GM19397 (cell line): ENCODE measurements around the gene TDRD12.

Source experiments
- ATAC-seq: cut with Tn5 transposase; IDR thresholded peaks from one replicate; pipeline ENCODE4 v1.9.1; 2021; ENCODE audit warnings: mild to moderate bottlenecking, moderate library complexity; ENCODE audit not compliant: unreplicated experiment

The TDRD12 gene, protein sequence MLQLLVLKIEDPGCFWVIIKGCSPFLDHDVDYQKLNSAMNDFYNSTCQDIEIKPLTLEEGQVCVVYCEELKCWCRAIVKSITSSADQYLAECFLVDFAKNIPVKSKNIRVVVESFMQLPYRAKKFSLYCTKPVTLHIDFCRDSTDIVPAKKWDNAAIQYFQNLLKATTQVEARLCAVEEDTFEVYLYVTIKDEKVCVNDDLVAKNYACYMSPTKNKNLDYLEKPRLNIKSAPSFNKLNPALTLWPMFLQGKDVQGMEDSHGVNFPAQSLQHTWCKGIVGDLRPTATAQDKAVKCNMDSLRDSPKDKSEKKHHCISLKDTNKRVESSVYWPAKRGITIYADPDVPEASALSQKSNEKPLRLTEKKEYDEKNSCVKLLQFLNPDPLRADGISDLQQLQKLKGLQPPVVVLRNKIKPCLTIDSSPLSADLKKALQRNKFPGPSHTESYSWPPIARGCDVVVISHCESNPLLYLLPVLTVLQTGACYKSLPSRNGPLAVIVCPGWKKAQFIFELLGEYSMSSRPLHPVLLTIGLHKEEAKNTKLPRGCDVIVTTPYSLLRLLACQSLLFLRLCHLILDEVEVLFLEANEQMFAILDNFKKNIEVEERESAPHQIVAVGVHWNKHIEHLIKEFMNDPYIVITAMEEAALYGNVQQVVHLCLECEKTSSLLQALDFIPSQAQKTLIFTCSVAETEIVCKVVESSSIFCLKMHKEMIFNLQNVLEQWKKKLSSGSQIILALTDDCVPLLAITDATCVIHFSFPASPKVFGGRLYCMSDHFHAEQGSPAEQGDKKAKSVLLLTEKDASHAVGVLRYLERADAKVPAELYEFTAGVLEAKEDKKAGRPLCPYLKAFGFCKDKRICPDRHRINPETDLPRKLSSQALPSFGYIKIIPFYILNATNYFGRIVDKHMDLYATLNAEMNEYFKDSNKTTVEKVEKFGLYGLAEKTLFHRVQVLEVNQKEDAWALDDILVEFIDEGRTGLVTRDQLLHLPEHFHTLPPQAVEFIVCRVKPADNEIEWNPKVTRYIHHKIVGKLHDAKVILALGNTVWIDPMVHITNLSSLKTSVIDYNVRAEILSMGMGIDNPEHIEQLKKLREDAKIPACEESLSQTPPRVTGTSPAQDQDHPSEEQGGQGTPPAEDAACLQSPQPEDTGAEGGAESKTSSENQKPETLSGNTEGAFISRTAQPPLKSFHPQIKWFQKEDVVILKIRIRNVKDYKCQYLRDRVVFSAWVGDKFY (N-terminal part only)

GRCh38 chr19:32719611-32720059 is at the start of gene TDRD12:
Gene TDRD12, plus strand, starts transcription at chr19:32719767. Its CDS starts 306 bp downstream, at chr19:32720073.
- no peak for ATAC-seq

- no peak for ATAC-seq
Measured at GRCh38 chr19:32671883-32672593, 47.5 kb upstream of the TDRD12 start.

- no peak for ATAC-seq
Measured at GRCh38 chr19:32672841-32673240, 46.7 kb upstream of the TDRD12 start.

- ATAC-seq, result no peak
Measured at GRCh38 chr19:32673573-32673972, 46.0 kb upstream of the TDRD12 start.

GRCh38 chr19:32674153-32674930 is 45.2 kb upstream of the TDRD12 start:
- ATAC-seq, result no peak

- ATAC-seq, result peak; percentile 99
Measured at GRCh38 chr19:32674931-32675719, 44.4 kb upstream of the TDRD12 start, which contains the start of gene ANKRD27. Gene ANKRD27, minus strand, starts transcription at chr19:32675180. Its CDS starts 16,165 bp downstream, at chr19:32659015.

DNA sequence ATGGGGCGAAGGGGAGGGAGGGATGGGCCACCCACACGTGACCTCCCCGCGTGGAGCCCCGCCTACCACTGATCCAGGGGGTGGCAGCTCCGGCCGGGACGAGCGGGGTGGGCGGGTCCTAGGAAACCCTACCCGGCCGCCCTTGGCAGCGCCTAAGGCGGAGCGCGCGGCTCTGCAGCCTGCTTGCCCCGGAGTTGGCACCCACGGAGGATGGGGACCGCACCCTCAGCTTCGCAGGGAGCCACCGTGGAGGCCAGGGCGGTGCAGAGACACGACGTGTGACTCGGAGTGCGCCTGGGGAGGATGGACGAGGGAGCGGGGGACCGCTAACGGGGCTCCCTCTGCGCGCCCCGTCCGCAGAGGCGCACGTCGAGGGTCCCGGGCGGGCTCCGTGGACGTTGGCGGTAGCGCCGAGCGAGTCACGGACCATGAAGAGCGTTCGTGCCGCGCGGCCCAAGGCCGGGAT is 43.8 kb upstream of the TDRD12 start, which contains the start of gene RGS9BP:
RGS9BP (plus strand) TSS at position 129 of the 466 bp plus-strand sequence. CDS start 416 bp downstream, outside the sequence.
- no peak for ATAC-seq

- ATAC-seq, result no peak
Measured at GRCh38 chr19:32676186-32676894, 43.2 kb upstream of the TDRD12 start.

DNA sequence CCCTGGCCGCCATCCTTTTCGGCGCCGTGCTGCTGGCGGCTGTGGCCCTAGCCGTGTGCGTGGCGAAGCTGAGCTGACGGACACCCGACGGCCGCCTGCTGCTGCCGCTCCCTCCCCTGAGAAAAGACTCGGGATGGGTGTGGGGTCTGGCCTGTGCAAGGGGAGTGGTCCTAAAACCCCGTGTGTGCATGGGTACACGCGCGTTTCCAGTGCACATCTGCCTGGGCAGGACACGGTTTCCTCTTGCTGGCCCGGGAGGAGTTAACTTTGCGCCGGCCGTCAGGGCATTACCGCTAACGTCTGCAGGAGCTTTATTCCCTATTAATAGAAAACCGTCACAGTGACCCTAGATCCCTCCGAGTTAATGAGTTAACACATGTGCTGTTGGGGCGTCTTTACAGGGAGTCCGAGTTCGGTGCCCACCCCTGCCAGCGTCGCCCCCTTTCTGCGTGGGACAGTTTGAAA is 42.6 kb upstream of the TDRD12 start:
- ATAC-seq, result no peak

GRCh38 chr19:32677657-32678056 is 41.9 kb upstream of the TDRD12 start:
- no peak for ATAC-seq

- ATAC-seq, result no peak
Measured at GRCh38 chr19:32680986-32681385, 38.6 kb upstream of the TDRD12 start.

DNA sequence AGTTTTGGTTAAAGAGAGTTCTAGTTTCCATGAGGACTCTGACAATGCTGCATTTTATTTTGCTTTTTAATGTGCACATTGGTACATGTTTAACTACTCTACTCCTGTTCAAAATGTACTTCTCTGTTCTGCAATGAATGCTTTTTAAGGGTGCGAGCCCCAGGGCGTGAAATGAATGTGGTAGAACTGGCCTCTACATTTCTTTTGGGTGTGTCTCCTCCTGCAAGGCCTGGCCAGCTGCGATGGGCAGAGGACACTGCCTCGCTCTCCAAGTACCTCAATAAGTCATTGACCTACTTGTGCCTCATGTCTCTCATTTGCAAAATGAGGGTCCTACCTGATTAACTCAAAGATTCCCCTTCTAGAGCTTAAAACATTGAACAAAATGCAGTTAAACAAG is 37.2 kb upstream of the TDRD12 start:
- ATAC-seq, result no peak

GRCh38 chr19:32686847-32687475 is 32.6 kb upstream of the TDRD12 start:
- ATAC-seq, result no peak

GRCh38 chr19:32687681-32688080 is 31.9 kb upstream of the TDRD12 start:
- ATAC-seq, result no peak

DNA sequence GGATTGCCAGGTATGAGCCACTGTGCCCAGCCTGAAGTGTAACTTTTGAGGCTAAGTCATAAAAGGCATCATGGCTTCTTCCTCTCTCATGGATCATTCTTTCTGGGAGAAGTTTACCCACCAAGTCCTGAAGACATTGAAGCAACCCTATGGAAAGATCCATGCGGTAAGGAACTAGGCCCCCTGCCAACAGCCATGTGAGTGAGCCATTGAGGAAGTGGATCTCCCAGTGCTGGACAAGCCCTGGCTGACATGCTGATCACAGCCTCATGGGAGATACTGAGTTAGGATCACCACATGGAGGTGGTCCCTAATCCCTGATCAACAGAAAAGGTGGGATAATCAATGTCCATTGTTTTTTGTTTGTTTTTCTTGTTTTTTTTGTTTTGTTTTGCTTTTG is 31.3 kb upstream of the TDRD12 start:
- no peak for ATAC-seq

GRCh38 chr19:32691291-32691951 is 28.1 kb upstream of the TDRD12 start, which contains the start of gene NUDT19:
Gene NUDT19, plus strand, starts transcription at chr19:32691821. Its CDS starts 140 bp downstream, at chr19:32691961.
- peak; percentile 87 for ATAC-seq
